ENCODE data around the gene PHF1. TPM values are rescaled to one million over a fixed set of nuclear protein-coding genes. Genes with fewer than 3 reads are reported as not detected.
"Not testable (repeated sequence)": the region's sequence is repeated elsewhere in the genome, so short reads cannot be mapped to it uniquely, and the experiment has no call there.

Gene PHF1
- total RNA-seq, 1 donor from 2014 or later: 74.3 TPM

DNA sequence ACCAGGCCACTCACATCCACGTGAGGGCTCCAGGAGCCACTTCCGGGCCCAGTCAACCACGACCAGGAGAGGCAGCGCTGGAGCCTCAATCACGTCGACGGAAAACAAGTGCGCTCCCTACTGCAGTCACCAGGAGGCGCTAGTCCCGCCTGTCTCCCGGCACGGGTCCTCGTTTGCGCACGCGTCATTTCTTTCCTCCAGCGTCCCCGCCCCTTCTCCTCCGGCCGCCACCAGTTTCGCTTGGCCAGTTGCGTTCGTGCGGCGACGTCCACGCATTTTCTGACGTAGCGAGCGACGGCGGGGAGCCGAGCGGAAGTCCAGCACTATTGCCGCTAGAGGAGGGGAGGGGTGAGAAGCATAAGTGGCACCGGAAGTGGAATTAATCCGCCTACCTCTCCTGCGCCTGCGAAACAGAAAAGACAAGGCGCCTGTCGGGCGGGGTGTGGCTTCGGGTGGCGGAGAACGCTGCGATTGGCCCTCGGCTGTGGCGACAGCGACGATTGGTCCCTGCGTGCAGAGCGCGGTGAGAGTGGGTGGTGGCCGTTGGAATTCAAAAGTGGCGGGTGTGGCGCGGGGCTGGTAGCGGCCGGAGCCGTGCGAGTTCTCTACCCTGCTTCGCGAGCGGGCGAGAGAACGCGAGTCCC is 19.4 kb upstream of the PHF1 start, which contains the start of gene KIFC1:
Gene KIFC1, plus strand, starts transcription at position 546 of the 644 bp plus-strand sequence. CDS start 163 bp downstream, outside the sequence.
- TF ChIP-seq, protein P1, sequence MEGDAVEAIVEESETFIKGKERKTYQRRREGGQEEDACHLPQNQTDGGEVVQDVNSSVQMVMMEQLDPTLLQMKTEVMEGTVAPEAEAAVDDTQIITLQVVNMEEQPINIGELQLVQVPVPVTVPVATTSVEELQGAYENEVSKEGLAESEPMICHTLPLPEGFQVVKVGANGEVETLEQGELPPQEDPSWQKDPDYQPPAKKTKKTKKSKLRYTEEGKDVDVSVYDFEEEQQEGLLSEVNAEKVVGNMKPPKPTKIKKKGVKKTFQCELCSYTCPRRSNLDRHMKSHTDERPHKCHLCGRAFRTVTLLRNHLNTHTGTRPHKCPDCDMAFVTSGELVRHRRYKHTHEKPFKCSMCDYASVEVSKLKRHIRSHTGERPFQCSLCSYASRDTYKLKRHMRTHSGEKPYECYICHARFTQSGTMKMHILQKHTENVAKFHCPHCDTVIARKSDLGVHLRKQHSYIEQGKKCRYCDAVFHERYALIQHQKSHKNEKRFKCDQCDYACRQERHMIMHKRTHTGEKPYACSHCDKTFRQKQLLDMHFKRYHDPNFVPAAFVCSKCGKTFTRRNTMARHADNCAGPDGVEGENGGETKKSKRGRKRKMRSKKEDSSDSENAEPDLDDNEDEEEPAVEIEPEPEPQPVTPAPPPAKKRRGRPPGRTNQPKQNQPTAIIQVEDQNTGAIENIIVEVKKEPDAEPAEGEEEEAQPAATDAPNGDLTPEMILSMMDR (IDR thresholded peaks at IDR 0.05): peak; percentile 97
- DNase-seq (peak; percentile 100), ATAC-seq (peak; percentile 97)
- Histone ChIP-seq H3K4me3 (peak within 1 kb of the TSS; percentile 60), H3K9me3 (no peaks in the 10 kb centered on the region), H3K27me3 (no peaks in the 10 kb centered on the region), H3K4me1 (peaks cover 12% of the 10 kb centered on the region), H3K36me3 (no peaks in the 10 kb centered on the region), H3K27ac (peak within 1 kb of the TSS; percentile 93)
- intact Hi-C loops (cut with DNase I): no loop called here

DNA sequence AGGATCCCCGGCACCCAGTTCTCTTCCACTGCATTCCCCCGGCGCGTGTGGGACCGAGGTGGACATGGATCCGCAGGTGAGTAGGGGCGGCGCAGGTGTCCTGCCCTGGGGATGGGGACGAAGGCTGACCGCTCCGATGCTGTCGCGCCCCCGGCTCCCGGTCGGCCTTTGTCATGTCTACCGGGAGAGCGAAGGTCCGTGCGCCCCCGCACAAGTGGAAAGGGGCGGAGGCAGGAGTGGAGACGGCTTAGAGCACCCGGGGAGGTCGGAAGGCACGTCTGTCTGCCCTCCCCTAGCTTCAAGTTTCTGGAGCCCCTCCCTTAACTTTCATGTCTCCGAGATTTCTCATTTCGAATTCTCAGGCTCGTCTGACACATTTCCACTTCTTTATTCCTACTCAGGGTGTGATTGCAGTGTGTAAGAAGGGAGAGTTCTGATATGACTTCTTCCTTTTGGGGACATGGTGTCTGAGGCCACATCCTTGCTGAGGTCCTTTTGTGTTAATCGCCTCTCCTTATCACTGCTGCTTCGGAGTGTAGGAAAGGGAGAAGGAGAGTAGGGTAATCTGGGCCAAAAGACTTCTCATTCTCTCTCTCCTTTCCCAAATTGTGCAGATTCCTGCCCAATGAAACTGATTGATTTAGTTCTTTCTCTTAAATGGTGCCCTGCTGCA is 18.8 kb upstream of the PHF1 start:
- H3K27me3 ChIP-seq: no peaks in the 10 kb centered on the region
- peaks cover 12% of the 10 kb centered on the region for H3K4me1 ChIP-seq
- peak overlapping the region; percentile 58 for H3K27ac ChIP-seq
- peak overlapping the region; percentile 60 for H3K4me3 ChIP-seq
- ATAC-seq (no peak), DNase-seq (no peak)
- no peaks in the 10 kb centered on the region for H3K36me3 ChIP-seq
- intact Hi-C loops (cut with DNase I): no loop called here
- TF ChIP-seq, protein P1 (IDR thresholded peaks at IDR 0.05): no peak
- no peaks in the 10 kb centered on the region for H3K9me3 ChIP-seq

DNA sequence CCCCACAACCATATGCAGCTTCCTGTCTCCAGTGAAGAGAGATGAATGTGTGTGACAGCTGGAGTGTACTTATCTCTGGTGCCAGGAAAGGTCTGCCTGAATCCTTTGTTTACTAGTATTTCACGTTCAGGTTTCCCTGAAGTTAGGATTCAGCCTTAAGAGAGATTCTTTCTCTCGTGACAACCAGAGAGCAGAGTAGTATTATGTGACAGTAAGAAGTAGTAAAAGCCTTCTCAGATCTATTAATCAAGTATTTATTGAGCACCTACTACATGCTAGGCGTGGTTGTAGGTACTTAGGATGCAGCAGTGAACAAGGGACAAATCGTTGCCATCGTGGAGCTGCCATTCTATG is 18.2 kb upstream of the PHF1 start:
- Histone ChIP-seq H3K36me3 (no peaks in the 10 kb centered on the region), H3K27me3 (no peaks in the 10 kb centered on the region), H3K4me3 (peak overlapping the region; percentile 60), H3K9me3 (no peaks in the 10 kb centered on the region), H3K27ac (peak overlapping the region; percentile 58), H3K4me1 (peaks cover 12% of the 10 kb centered on the region)
- DNase-seq (no peak), ATAC-seq (no peak)
- intact Hi-C loops (cut with DNase I): no loop called here
- TF ChIP-seq, protein P1 (IDR thresholded peaks at IDR 0.05): no peak

DNA sequence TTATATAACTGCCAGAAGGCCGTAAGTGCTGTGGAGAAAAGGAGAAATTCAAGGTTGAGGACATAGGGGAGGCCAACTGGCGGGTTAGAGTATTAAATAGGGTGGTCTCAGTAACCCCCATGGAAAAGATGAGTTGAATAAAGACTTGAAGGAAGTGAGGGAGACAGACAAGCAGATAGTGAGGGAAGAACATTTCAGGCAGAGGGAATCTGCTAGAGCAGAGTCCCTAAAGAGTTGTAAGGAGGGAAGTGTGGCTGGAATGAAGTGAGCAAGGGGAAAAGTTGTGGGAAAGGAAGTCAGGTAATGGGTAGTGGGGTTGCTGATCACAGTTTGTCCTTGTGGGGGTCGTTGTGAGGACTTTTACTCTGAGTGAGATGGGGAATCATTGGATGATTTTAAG is 17.8 kb upstream of the PHF1 start:
- Histone ChIP-seq H3K4me3 (no peak overlapping the region), H3K9me3 (no peaks in the 10 kb centered on the region), H3K27me3 (no peaks in the 10 kb centered on the region), H3K36me3 (no peaks in the 10 kb centered on the region), H3K4me1 (peaks cover 12% of the 10 kb centered on the region), H3K27ac (no peak overlapping the region)
- no peak for ATAC-seq
- DNase-seq: no peak
- intact Hi-C loops (cut with DNase I): no loop called here
- TF ChIP-seq, protein P1 (IDR thresholded peaks at IDR 0.05): no peak

DNA sequence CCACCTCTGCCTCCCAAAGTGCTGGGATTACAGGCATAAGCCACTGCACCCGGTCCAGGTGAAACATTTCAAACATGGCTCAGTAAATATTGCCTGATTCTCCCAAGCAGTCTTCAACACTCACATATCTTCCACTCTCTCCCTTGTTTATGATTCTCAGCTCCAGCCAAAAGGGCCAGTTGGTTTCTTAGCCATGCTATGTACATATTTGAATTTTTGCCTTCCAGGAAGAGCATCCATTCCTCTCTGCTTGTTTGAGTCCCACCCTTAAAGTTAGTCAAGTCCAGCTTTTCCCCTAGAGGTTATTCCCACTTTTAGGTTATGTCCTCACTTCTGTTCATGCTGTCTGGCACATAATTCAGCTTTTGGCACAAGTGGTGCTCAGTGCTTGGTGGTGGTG is 13.3 kb upstream of the PHF1 start:
- TF ChIP-seq, protein P1 (IDR thresholded peaks at IDR 0.05): no peak

DNA sequence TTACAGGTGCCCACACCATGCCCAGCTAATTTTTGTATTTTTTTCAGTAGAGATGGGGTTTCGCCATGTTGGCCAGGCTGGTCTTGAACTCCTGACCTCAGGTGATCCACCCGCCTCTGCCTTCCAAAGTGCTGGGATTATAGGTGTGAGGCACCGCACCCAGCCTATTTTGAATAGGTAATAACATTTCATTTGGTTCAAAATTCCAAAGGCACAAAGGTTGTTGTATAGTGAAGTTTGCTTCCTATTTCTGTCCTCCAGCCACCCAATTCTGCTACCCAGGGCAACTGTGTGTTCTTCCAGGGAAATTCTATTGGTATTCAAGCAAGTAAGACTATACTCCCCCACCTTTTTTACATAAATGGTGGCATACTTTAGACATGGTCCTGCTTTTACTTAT is 12.2 kb upstream of the PHF1 start:
- H3K27me3 ChIP-seq; H3K36me3 ChIP-seq; H3K4me3 ChIP-seq; H3K9me3 ChIP-seq; DNase-seq; H3K27ac ChIP-seq; H3K4me1 ChIP-seq; intact Hi-C loops (cut with DNase I); ATAC-seq: not testable (repeated sequence)

More for the DNA sequence above, 13.3 kb upstream of the PHF1 start:
- Histone ChIP-seq H3K4me1 (no peaks in the 10 kb centered on the region), H3K4me3 (no peak overlapping the region), H3K27ac (no peak overlapping the region), H3K27me3 (no peaks in the 10 kb centered on the region), H3K36me3 (no peaks in the 10 kb centered on the region), H3K9me3 (no peaks in the 10 kb centered on the region)
- DNase-seq (no peak), ATAC-seq (no peak)
- intact Hi-C loops (cut with DNase I): no loop called here

DNA sequence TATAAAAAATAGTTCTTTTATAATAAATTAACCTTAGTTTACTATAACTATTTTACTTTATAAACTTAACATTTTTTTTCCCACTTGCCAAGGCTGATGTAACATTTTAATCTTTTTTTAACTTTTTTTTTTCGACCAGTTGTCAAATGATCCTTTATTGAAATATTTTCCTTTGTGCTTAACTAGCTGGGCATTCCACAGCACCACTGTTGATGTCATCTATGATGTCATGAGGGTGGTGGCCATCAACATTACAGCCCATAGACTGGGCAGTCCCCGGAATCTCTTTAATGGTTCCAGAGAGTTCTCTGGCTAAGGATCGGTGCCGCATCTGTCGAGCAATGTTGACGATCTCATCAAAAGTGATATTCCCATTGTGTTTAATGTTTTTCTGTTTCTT is 10.9 kb upstream of the PHF1 start:
- H3K36me3 ChIP-seq; H3K4me3 ChIP-seq; DNase-seq; intact Hi-C loops (cut with DNase I); H3K9me3 ChIP-seq; H3K4me1 ChIP-seq; ATAC-seq; H3K27me3 ChIP-seq; H3K27ac ChIP-seq: not testable (repeated sequence)
